GM12873 (cell line): Measurements from ENCODE around the gene TUBG2.

Source experiments
- CTCF ChIP-seq: IDR thresholded peaks from 2 replicates; pipeline ENCODE4 v1.5.1; 2012; ENCODE audit warnings: low read depth, mild to moderate bottlenecking, moderate library complexity, low read length, control low read depth; ENCODE audit not compliant: insufficient read depth; ENCODE audit errors: missing control alignments

TUBG2 gene

GRCh38 chr17:42659079-42659931 is at the start of gene TUBG2:
Gene TUBG2 (plus strand): TSS chr17:42659284. CDS start chr17:42659504, 220 bp downstream.
- TF ChIP-seq CTCF: no peak

- no peak for TF ChIP-seq CTCF
These were observed 47.1 kb upstream of the TUBG2 start for GRCh38 chr17:42612013-42612412.

GRCh38 chr17:42613699-42614295 is 45.3 kb upstream of the TUBG2 start:
- no peak for TF ChIP-seq CTCF

- no peak for TF ChIP-seq CTCF
These were observed 41.1 kb upstream of the TUBG2 start for GRCh38 chr17:42617956-42618431.

GRCh38 chr17:42618442-42619150 is 40.5 kb upstream of the TUBG2 start:
- TF ChIP-seq CTCF: peak; percentile 49

- TF ChIP-seq CTCF: no peak
These were observed 35.8 kb upstream of the TUBG2 start for GRCh38 chr17:42623271-42623670.
